HG02623 (cell line): ENCODE measurements around the gene MAPKBP1.
"Not testable (repeated sequence)": the region's sequence is repeated elsewhere in the genome, so short reads cannot be mapped to it uniquely, and the experiment has no call there.

ENCODE experiments used
- ATAC-seq: cut with Tn5 transposase; IDR thresholded peaks from one replicate; pipeline ENCODE4 v1.9.1; 2021; ENCODE audit warnings: moderate library complexity; ENCODE audit not compliant: unreplicated experiment

MAPKBP1 gene

GRCh38 chr15:41774062-41774881, at the start of gene MAPKBP1:
MAPKBP1 (plus strand) TSS chr15:41774484; CDS start chr15:41775276, 792 bp downstream.
- peak; percentile 85 for ATAC-seq

- ATAC-seq, result no peak
Observed at GRCh38 chr15:41727143-41727542, 47.1 kb upstream of the MAPKBP1 start.

DNA sequence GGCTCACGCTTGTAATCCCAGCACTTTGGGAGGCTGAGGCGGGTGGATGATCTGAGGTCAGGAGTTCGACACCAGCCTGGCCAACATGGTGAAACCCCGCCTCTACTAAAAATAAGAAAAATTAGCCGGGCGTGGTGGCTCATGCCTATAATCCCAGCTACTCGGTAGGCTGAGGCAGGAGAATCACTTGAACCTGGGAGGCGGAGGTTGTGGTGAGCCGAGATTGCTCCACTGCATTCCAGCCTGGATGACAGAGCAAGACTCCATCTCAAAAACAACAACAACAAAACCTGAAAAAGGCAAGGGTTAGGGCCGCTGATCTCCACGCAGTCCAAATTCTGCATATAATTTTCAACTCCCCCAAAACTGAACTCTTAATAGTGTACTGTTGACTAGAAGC, 46.2 kb upstream of the MAPKBP1 start:
- ATAC-seq, result not testable (repeated sequence)

DNA sequence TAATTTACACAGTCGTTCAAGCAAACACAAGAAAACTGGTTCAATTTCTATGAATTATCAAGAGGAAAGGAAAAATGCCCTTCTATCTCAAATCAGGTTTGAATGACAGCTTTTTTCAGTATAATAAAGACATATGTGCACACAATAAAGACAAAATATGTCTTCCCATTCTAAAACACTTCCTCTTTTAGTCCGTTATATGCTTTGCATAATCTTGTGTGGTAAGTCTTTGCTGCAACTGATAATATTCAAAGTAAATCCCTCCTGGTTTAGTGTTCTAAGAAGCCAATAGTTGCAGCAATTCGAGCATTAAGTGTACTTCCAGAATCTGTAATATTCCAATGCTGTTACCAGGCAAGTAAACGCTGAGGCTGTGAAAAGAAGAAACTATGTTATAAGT, 43.7 kb upstream of the MAPKBP1 start:
- ATAC-seq, result no peak

- ATAC-seq, result no peak
Observed at GRCh38 chr15:41732483-41732882, 41.8 kb upstream of the MAPKBP1 start.

GRCh38 chr15:41734079-41734478, 40.2 kb upstream of the MAPKBP1 start:
- ATAC-seq, result no peak

- ATAC-seq, result no peak
Observed at GRCh38 chr15:41735046-41735445, 39.2 kb upstream of the MAPKBP1 start.

- not testable (repeated sequence) for ATAC-seq
Observed at GRCh38 chr15:41735492-41735891, 38.8 kb upstream of the MAPKBP1 start.

- no peak for ATAC-seq
Observed at GRCh38 chr15:41746802-41747201, 27.5 kb upstream of the MAPKBP1 start.

- no peak for ATAC-seq
Observed at GRCh38 chr15:41756198-41756597, 18.1 kb upstream of the MAPKBP1 start.

GRCh38 chr15:41772720-41773331, 1.5 kb upstream of the MAPKBP1 start:
- no peak for ATAC-seq

- ATAC-seq, result no peak
Observed at GRCh38 chr15:41773332-41773728, 954 bp upstream of the MAPKBP1 start.

DNA sequence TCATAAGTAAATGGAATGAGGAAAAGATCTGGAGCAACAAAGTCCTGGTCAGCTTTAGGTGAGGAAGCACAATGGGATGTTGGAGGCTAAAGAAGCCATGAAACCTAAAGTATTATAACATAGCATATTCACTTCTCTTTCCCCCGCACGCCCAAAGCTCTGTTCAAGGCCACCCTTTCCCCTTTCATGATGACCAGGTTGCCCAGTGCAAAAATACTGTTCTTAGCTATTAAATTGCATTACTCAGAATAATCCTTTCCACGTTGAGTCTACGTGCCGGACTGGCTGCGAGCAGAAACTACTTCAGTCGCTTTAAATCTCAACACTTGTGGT, 589 bp upstream of the MAPKBP1 start:
- ATAC-seq, result no peak

DNA sequence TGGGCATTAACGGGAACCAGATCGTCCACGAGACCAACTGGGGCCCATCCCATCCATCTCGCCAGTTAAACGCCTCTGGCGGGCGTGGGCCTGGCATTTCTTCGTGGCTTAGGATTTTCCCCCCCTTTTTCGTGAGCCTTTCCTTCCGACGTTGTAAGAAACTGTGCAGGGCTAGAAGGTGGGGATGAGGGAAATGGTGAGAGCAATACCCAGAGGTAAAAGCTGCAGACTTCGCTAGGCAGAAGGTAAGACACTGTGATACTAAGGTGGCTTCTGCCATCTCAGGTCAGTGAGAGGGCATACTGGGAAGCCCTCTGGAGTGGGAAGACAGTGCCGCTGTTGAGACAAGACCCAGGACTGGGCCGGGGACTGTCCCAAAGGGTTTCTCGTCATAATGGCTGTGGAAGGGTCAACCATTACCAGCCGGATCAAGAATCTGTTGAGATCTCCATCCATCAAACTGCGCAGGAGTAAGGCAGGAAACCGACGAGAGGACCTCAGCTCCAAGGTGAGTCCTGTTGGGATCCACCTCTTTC, 666 bp downstream of the MAPKBP1 start:
- ATAC-seq, result peak; percentile 6

DNA sequence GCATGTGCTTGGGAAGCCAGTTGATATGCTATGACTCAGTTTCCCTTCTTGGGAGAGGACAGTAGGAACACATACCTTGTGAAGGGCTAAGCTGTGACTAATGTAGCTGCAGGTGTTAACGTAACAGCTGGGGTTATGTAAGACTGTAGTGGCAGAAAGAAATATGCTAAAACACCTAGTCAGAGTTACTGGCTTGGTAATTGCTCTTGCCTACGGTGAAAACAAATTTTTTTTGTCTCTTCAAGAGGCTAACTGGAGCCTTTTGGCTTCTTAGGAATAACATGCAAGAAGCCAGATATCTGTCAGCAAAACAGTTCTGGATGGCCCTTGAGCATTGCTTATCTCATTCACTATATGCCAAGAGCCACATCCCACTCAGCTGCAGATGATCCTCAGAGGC, 1.4 kb downstream of the MAPKBP1 start:
- no peak for ATAC-seq

DNA sequence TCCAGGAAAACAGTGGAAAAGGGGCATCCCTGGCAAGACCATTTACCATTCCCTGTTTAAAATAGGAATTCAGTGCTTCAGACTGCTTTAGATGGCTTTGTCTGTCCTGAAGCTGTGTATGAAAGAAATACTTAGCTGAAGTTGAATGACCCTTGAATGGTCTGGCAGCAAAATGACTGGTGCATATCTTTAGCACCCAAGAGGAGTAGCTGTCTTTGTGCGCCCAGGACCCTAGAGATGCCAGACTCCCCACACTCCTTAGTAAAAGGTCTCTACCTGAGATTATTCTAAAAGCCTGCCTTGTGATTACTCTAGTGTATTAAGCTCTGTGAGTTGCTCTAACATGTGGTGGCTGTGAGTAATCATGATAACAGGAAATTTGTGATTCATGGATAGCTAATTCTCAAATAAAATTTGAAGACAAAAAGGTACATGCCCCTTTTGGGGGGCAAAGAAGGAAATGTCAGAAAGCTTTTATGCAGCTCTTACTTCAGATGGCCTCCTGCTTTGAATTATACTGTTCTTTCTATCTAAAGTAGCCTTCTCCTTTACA, 3.2 kb downstream of the MAPKBP1 start:
- ATAC-seq, result no peak

DNA sequence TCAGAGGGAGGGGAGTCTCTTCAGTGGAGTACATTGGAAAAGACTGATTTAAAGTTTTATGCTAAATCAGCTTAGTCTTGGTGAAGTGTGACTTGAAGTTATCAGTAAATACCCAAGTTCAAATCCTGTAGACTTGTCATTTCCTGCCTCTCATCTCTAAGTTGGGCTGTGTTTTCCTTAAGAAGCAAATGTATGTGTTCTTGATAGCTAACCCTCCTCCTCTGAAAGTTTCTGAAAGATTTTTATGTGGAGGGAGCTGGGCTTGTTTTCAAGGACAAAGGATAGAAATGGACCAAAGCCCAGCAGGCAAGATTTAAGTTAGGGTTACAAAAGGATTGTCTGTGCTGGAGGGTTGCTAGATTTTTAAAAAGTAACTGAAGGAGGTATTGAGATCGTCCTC, 4.2 kb downstream of the MAPKBP1 start:
- ATAC-seq, result no peak

DNA sequence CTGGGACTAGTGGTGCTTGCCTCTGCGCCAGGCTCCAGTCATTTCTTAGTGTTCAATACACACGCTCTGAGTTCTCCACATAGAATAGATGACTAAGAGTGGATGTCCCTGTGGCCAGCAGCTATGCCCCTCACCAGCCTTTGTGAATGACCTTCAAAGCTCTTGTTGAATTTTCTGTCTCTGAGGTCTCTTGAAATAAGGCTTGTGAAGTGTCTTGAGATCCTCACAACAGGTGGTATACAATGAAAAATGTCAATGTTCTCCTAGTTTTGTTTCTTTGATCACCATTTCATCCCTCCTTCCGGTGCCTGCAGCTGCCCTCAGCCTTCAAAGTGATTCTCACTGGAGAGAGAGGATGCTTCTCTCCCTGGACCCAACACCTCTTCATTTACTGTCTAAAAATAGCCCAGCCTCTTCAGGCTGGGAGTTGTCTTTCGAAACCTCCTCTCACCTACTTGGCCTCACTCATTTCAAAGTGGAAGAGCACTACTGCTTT, 5.4 kb downstream of the MAPKBP1 start:
- no peak for ATAC-seq

DNA sequence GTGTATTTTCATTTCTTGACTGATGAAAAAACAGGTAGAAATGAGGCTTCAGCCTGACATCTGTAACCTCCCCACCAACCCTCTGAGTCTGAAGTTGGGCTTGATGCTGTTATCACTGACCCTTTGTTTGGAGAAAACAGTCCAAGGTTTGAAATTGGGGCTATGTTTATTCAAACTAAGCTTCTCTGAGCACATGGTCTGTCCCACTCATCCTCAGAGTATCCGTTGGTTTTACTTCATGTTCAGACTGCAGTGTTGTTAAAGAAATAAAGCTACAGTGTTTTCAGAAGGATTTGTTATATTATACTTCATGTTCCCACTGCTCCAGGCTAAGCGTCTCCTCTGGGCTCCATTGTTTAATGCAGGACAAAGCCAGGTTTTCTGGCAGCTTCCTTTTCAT, 6.0 kb downstream of the MAPKBP1 start:
- ATAC-seq, result no peak

DNA sequence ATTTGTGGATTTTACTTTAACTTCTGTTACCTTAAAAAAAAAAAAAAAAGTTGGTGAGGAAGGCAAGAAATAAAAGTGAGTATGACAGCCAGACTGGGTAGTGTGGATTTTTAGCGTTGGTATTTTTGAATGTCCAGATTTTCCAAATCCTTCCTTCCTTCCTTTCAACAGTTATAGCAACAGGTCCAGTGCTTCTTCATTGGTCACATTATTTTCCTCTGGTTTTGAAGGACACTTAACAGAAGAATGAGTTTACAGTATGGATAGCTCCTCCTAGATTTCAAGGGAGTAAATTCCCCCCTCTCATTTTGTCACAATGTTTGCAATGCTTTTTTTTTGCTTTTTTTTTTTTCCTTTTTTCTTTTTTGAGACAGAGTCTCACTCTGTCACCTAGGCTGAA, 6.4 kb downstream of the MAPKBP1 start:
- no peak for ATAC-seq

GRCh38 chr15:41782371-41783282, 8.3 kb downstream of the MAPKBP1 start:
- no peak for ATAC-seq
